NCI-H510A treated with DMSO at 0.1 percent for 48 hours (cell line): Measurements from ENCODE around the gene ATP6V0A4.
"Not testable (repeated sequence)": the region's sequence is repeated elsewhere in the genome, so short reads cannot be mapped to it uniquely, and the experiment has no call there.

Source experiments
- DNase-seq: peaks from one replicate; lab custom pipeline; 2025; lab: John Stamatoyannopoulos, UW

The ATP6V0A4 gene

GRCh38 chr7:138797715-138798320, at the start of gene ATP6V0A4, which contains the start of gene TMEM213:
Gene ATP6V0A4 (minus strand): TSS chr7:138798196. CDS start chr7:138771247, 26,949 bp downstream.
Gene TMEM213 (plus strand): TSS chr7:138797994. CDS start chr7:138798105, 111 bp downstream.
- peak; percentile 31 for DNase-seq

- no peak for DNase-seq
Measured at GRCh38 chr7:138845711-138846110, 47.7 kb upstream of the ATP6V0A4 start.

- no peak for DNase-seq
Measured at GRCh38 chr7:138843632-138844580, 45.9 kb upstream of the ATP6V0A4 start.

GRCh38 chr7:138842111-138842510, 44.1 kb upstream of the ATP6V0A4 start:
- DNase-seq: no peak

- peak; percentile 28 for DNase-seq
Measured at GRCh38 chr7:138838166-138838565, 40.2 kb upstream of the ATP6V0A4 start.

- no peak for DNase-seq
Measured at GRCh38 chr7:138837627-138838026, 39.6 kb upstream of the ATP6V0A4 start.

GRCh38 chr7:138835087-138835486, 37.1 kb upstream of the ATP6V0A4 start:
- no peak for DNase-seq

GRCh38 chr7:138834583-138834982, 36.6 kb upstream of the ATP6V0A4 start:
- no peak for DNase-seq

GRCh38 chr7:138833596-138833995, 35.6 kb upstream of the ATP6V0A4 start:
- DNase-seq: no peak

- no peak for DNase-seq
Measured at GRCh38 chr7:138832966-138833365, 35.0 kb upstream of the ATP6V0A4 start.

GRCh38 chr7:138829335-138829734, 31.3 kb upstream of the ATP6V0A4 start:
- no peak for DNase-seq

GRCh38 chr7:138828302-138828701, 30.3 kb upstream of the ATP6V0A4 start:
- DNase-seq: no peak

- DNase-seq: no peak
Measured at GRCh38 chr7:138825049-138825721, 27.2 kb upstream of the ATP6V0A4 start.

- DNase-seq: no peak
Measured at GRCh38 chr7:138822867-138823535, 25.0 kb upstream of the ATP6V0A4 start.

GRCh38 chr7:138821912-138822311, 23.9 kb upstream of the ATP6V0A4 start:
- DNase-seq: no peak

- no peak for DNase-seq
Measured at GRCh38 chr7:138819625-138820024, 21.6 kb upstream of the ATP6V0A4 start.

- no peak for DNase-seq
Measured at GRCh38 chr7:138816650-138817049, 18.7 kb upstream of the ATP6V0A4 start.

GRCh38 chr7:138814816-138815332, 16.9 kb upstream of the ATP6V0A4 start:
- no peak for DNase-seq

GRCh38 chr7:138813945-138814344, 15.9 kb upstream of the ATP6V0A4 start:
- no peak for DNase-seq

- DNase-seq: not testable (repeated sequence)
Measured at GRCh38 chr7:138811327-138811726, 13.3 kb upstream of the ATP6V0A4 start.

- no peak for DNase-seq
Measured at GRCh38 chr7:138809346-138809745, 11.3 kb upstream of the ATP6V0A4 start.

GRCh38 chr7:138804618-138805017, 6.6 kb upstream of the ATP6V0A4 start:
- no peak for DNase-seq
